K562 (cell line): Measurements from ENCODE around the gene BAMBI. TPM values are rescaled to one million over a fixed set of nuclear protein-coding genes. Genes with fewer than 3 reads are reported as not detected.

Experiments used
- ATAC-seq: fragments of 200-7000 bp; cut with Tn5 transposase; 3 replicates; pipeline ENCODE4 v1.9.1; 2020; ENCODE audit warnings: moderate library complexity
- BruUV-seq: library from RNA; stranded (reverse); fragments of 400-500 nt; replicated peaks from 2 replicates; lab custom pipeline; 2021; lab: Mats Ljungman, UMichigan
- CTCF ChIA-PET: fragments of 300-600 bp; formaldehyde crosslinking; extraction: SDS; loops from one replicate; lab custom pipeline; 2021; ENCODE audit warnings: low intra/inter-chr PET ratio; lab: Yijun Ruan, JAX
- POLR2A ChIA-PET: fragments of 300-600, 350-650 bp; sonication (Branson Sonifier 250); formaldehyde crosslinking; extraction: SDS; loops from one replicate; lab custom pipeline; 2021; ENCODE audit warnings: antibody characterized with exemption, inconsistent platforms; lab: Yijun Ruan, JAX
- DNase-seq, 4 experiments: peaks; one replicate each; pipeline versions ENCODE4 v3.0.0 to v3.0.0-alpha.2; 2011 to 2018; ENCODE audit warnings: low spot score in 3 of 4, mixed read lengths in 3 of 4; ENCODE audit errors: extremely low read depth in 1 of 4
- FAIRE-seq: peaks from 2 replicates; lab custom pipeline; 2011; peaks lifted over from hg19 to GRCh38; lab: Jason Lieb, UNC
- H2AFZ ChIP-seq: 2 replicates; pipeline ENCODE4 v1.6.0; 2011; ENCODE audit warnings: low read depth, low read length, control low read depth, inconsistent platforms
- H3K27ac ChIP-seq: fragments of 200-600 bp; 3 replicates; pipeline ENCODE4 v1.8.0; 2011; ENCODE audit warnings: low read depth, mild to moderate bottlenecking, control low read depth, inconsistent platforms, low read length, moderate library complexity, mixed read lengths; ENCODE audit errors: extremely low read depth
- H3K27me3 ChIP-seq, 2 experiments: fragments of 300-600 bp in 1 of 2; 2 replicates in 1 of 2; 3 replicates in 1 of 2; pipeline versions ENCODE4 v1.6.0 to v1.8.0; 2011; ENCODE audit warnings: inconsistent platforms in 2 of 2, low read length in 2 of 2, mild to moderate bottlenecking in 1 of 2, mixed read lengths in 1 of 2, moderate library complexity in 1 of 2; ENCODE audit not compliant: control insufficient read depth in 2 of 2, insufficient read depth in 2 of 2
- H3K36me3 ChIP-seq: fragments of 300-600 bp; 3 replicates; pipeline ENCODE4 v1.8.0; 2011; ENCODE audit warnings: mild to moderate bottlenecking, low read length, inconsistent platforms; ENCODE audit not compliant: control insufficient read depth, insufficient read depth
- H3K4me1 ChIP-seq, 2 experiments: fragments of 200-600 bp in 1 of 2; replicated peaks in 1 of 2; 2 replicates in 1 of 2; 3 replicates in 1 of 2; pipeline versions ENCODE4 v1.5.1 to v1.8.0; 2011; ENCODE audit warnings: inconsistent platforms in 2 of 2, low read length in 2 of 2, mild to moderate bottlenecking in 1 of 2, mixed read lengths in 1 of 2, moderate library complexity in 1 of 2; ENCODE audit not compliant: control insufficient read depth in 2 of 2, insufficient read depth in 2 of 2
- H3K4me2 ChIP-seq: 2 replicates; pipeline ENCODE4 v1.6.1; 2011; ENCODE audit warnings: low read length, control low read depth, inconsistent platforms, mixed read lengths; ENCODE audit not compliant: insufficient read depth
- H3K4me3 ChIP-seq: fragments of 200-600 bp; sonication (generic), shearing (Covaris generic); 2 replicates; pipeline ENCODE4 v1.5.1; 2016; ENCODE audit warnings: control low read depth, inconsistent platforms
- H3K79me2 ChIP-seq: fragments of 200-600 bp; 3 replicates; pipeline ENCODE4 v1.8.0; 2011; ENCODE audit warnings: low read length, inconsistent platforms; ENCODE audit not compliant: control insufficient read depth, insufficient read depth
- H3K9ac ChIP-seq, 2 experiments: 2 replicates each; pipeline versions ENCODE4 v1.6.0 to v1.6.1; 2011; ENCODE audit warnings: low read depth in 2 of 2, low read length in 2 of 2, control low read depth in 1 of 2, inconsistent platforms in 1 of 2, mild to moderate bottlenecking in 1 of 2, mixed read lengths in 1 of 2; ENCODE audit not compliant: insufficient read depth in 1 of 2
- H3K9me1 ChIP-seq: one replicate; pipeline ENCODE4 v1.6.0; 2011; ENCODE audit warnings: inconsistent platforms, mild to moderate bottlenecking, low read length, moderate library complexity; ENCODE audit not compliant: control insufficient read depth, insufficient read depth
- H3K9me3 ChIP-seq: replicated peaks from 2 replicates; pipeline ENCODE4 v1.5.1; 2011; ENCODE audit warnings: low read depth, low read length, inconsistent platforms; ENCODE audit not compliant: control insufficient read depth, insufficient read depth
- H4K20me1 ChIP-seq: replicated peaks from 2 replicates; pipeline ENCODE4 v1.6.1; 2011; ENCODE audit warnings: low read length, inconsistent platforms, mixed read lengths; ENCODE audit not compliant: control insufficient read depth, insufficient read depth
- JUNB ChIP-seq: fragments of 450-650 bp; formaldehyde crosslinking; conservative IDR thresholded peaks from 2 replicates; pipeline ENCODE4 v1.4.0; 2020; ENCODE audit warnings: mild to moderate bottlenecking
- RAD21 ChIP-seq, 2 experiments: fragments of 250-450 bp in 1 of 2; fragments of 450-650 bp in 1 of 2; sonication (Bioruptor Pico) in 1 of 2; formaldehyde crosslinking in 1 of 2; IDR thresholded peaks in 1 of 2; conservative IDR thresholded peaks in 1 of 2; 2 replicates each; pipeline versions ENCODE4 v1.4.0 to v1.8.0; 2020 to 2022; ENCODE audit warnings: mild to moderate bottlenecking in 2 of 2, moderate library complexity in 1 of 2
- RFX7 ChIP-seq: fragments of 250-450 bp; sonication (Bioruptor Pico); IDR thresholded peaks from 2 replicates; pipeline ENCODE4 v1.5.1; 2021; ENCODE audit warnings: mild to moderate bottlenecking
- SPI1 ChIP-seq: IDR thresholded peaks from 2 replicates; pipeline ENCODE4 v1.6.1; 2011; ENCODE audit warnings: low read depth, low read length, control low read depth, borderline replicate concordance
- ZNF507 ChIP-seq: conservative IDR thresholded peaks from 2 replicates; pipeline ENCODE4 v1.6.1; 2017; ENCODE audit warnings: missing genetic modification characterization, missing compliant biosample characterization
- WGBS: fragments of 100-300 bp; shearing (Covaris generic); methylation state at CpG from one replicate; pipeline ENCODE4 v1.1.6; 2016; ENCODE audit warnings: low coverage, mixed read lengths; ENCODE audit not compliant: insufficient coverage; ENCODE audit errors: missing lambda C conversion rate; 5-methylcytosine and 5-hydroxymethylcytosine counted together
- in situ Hi-C: fragments of 300-500 bp; cut with MboI; formaldehyde crosslinking; loops from 4 replicates; pipeline ENCODE4 v1.15.0; 2018; ENCODE audit warnings: inconsistent platforms, mixed read lengths
- intact Hi-C: fragments of 100-400 bp; cut with micrococcal nuclease; formaldehyde crosslinking; loops from 2 replicates; pipeline ENCODE4 v1.14.2; 2022
- polyA plus RNA-seq, 8 experiments: library from polyadenylated mRNA; depleted of rRNA in 4 of 8; stranded (reverse) in 5 of 8; unstranded in 3 of 8; fragments of >200 nt; fragmentation: Nextera tagmentation in 2 of 8; fragmentation: Illumina TruSeq in 1 of 8; extraction: Ambion mirVana in 2 of 8; extraction: Trizol in 1 of 8; gene quantifications; 2 replicates each; pipeline versions ENCODE4 v1.2.1 to v1.2.3, GENCODE V29; 2011 to 2014; ENCODE audit warnings: inconsistent platforms in 1 of 8, missing spikeins in 1 of 8
- total RNA-seq, 7 experiments: library from RNA; depleted of rRNA in 6 of 7; stranded (reverse); fragments of >200 nt in 6 of 7; fragmentation: Illumina TruSeq in 2 of 7; extraction: Trizol in 2 of 7; gene quantifications; 2 replicates each; pipeline versions ENCODE4 v1.2.1 to v1.2.3, GENCODE V29; 2011 to 2021; ENCODE audit warnings: low replicate concordance in 1 of 7
- TF ChIP-seq, protein P1 (sequence below): sonication (generic); IDR thresholded peaks from 2 replicates; pipeline ENCODE4 v1.6.1; 2016
- TF ChIP-seq, protein P2 (sequence below), 2 experiments: fragments of 150-350 bp in 1 of 2; IDR thresholded peaks; 2 replicates each; pipeline ENCODE4 v1.6.1; 2012 to 2016; ENCODE audit warnings: low read depth in 2 of 2, low read length in 2 of 2, mild to moderate bottlenecking in 1 of 2, moderate library complexity in 1 of 2
- TF ChIP-seq, protein P3 (sequence below): fragments of 450-650 bp; IDR thresholded peaks from 2 replicates; pipeline ENCODE4 v1.6.1; 2017; ENCODE audit warnings: mild to moderate bottlenecking, moderate library complexity
- TF ChIP-seq, protein P4 (sequence below): sonication (generic); formaldehyde crosslinking; IDR thresholded peaks from 2 replicates; pipeline ENCODE4 v1.8.0; 2022; ENCODE audit warnings: mild to moderate bottlenecking, missing genetic modification reagents

Gene BAMBI
- total and polyA plus RNA-seq, 9 of the 15 experiments (the other 6 are each of a cell fraction or from before 2014, with no cell fraction given) = 2.0 to 21.8 (median 13.5) TPM

DNA sequence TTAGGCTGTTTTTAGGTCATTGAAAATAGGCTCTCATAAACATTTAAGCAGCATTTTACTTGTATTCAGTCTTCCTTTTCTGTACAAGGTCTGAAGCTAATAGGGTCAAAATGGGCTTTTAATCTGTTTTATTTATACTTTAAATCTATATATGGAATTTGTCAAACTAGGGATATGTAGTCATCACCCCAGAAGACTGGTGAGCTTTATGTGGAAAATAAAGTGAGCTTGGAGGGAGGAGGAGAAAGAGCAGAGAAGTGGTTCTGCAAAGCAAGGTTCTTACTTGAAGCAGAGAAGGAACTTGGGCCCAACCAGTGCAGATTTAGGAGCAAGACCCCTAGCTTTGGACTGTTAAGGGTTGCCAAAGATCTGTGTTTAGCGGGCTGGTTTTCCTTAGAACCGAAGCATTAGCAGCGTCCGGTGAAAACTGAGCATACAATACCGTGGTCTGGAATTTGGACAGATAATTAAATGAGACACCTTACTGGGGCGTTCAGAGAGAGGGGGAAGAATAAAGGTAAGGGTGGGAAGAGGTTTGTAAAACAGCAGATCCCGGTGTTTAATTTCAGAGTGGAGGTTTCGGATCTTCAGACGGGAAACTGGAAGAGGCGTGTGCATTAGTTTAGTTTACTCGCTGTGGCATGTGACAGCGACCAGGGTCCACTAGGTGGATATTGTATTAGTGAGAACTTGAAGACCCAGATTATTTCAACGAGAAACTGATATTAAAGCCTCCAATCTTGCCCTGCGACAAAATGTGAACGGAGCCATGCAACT is 2.4 kb downstream of the BAMBI start (continued):
- TF ChIP-seq JUNB (CRISPR knock-in tag) = no peak
- TF ChIP-seq RFX7 (CRISPR knock-in tag) = no peak

DNA sequence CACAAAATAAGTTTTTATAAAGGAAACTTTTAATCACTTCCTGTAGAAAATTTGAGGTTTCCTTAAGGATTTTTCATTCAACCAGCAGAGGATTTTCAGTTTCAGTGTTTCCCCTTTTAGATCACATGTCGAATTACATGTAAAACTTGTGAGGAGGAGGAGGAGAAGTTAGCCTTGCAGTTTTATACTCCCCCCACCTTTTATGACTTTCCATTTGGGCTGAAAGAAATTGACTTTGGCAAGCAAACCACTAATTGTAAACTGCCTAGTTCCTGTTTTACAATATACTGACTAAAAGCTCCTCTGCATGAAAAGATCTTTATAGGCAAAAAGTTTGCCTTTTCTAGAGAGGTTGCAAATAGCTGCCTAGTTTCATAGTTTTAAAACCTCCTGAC is 3.0 kb downstream of the BAMBI start:
- ChIA-PET POLR2A (interaction anchor here (0.6 to 1.6 kb wide), 3 partner anchors 111 to 290 kb away, joined by 3 to 4 read pairs (median 3); no protein-coding TSS in a partner anchor), CTCF (no interaction called here)
- peak overlapping the region in 1 of 2 experiments; percentile 30; a peak in 1 of 4 replicates for H3K9ac ChIP-seq
- H3K4me2 ChIP-seq = peak overlapping the region; percentile 95; the same call in 1 of the 2 replicates
- H3K9me3 ChIP-seq = no peaks in the 10 kb centered on the region
- H3K9me1 ChIP-seq = no peaks in the 10 kb centered on the region
- peaks cover 39% of the 10 kb centered on the region for H4K20me1 ChIP-seq
- intact Hi-C loops = no loop called here
- in situ Hi-C loops = no loop called here
- 0% methylated on average over 1 of the region's 1 CpG for WGBS
- no peak for ATAC-seq
- no TSS peak for BruUV-seq
- H3K36me3 ChIP-seq = peaks cover 40% of the 10 kb centered on the region
- peaks cover 61% of the 10 kb centered on the region for H3K79me2 ChIP-seq
- no peak for DNase-seq
- no peak overlapping the region for H2AFZ ChIP-seq
- no peak for FAIRE-seq
- no peaks in the 10 kb centered on the region for H3K27me3 ChIP-seq
- peak overlapping the region; percentile 78; the same call in 1 of the 2 replicates for H3K4me3 ChIP-seq
- H3K27ac ChIP-seq = no peak overlapping the region
- H3K4me1 ChIP-seq = peaks cover 27 to 33% of the 10 kb centered on the region in 2 experiments
- TF ChIP-seq, protein P1, sequence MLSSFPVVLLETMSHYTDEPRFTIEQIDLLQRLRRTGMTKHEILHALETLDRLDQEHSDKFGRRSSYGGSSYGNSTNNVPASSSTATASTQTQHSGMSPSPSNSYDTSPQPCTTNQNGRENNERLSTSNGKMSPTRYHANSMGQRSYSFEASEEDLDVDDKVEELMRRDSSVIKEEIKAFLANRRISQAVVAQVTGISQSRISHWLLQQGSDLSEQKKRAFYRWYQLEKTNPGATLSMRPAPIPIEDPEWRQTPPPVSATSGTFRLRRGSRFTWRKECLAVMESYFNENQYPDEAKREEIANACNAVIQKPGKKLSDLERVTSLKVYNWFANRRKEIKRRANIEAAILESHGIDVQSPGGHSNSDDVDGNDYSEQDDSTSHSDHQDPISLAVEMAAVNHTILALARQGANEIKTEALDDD = 0 out of 2 replicates have a peak, but pooled peaks have one; percentile 31
- TF ChIP-seq, protein P2, sequence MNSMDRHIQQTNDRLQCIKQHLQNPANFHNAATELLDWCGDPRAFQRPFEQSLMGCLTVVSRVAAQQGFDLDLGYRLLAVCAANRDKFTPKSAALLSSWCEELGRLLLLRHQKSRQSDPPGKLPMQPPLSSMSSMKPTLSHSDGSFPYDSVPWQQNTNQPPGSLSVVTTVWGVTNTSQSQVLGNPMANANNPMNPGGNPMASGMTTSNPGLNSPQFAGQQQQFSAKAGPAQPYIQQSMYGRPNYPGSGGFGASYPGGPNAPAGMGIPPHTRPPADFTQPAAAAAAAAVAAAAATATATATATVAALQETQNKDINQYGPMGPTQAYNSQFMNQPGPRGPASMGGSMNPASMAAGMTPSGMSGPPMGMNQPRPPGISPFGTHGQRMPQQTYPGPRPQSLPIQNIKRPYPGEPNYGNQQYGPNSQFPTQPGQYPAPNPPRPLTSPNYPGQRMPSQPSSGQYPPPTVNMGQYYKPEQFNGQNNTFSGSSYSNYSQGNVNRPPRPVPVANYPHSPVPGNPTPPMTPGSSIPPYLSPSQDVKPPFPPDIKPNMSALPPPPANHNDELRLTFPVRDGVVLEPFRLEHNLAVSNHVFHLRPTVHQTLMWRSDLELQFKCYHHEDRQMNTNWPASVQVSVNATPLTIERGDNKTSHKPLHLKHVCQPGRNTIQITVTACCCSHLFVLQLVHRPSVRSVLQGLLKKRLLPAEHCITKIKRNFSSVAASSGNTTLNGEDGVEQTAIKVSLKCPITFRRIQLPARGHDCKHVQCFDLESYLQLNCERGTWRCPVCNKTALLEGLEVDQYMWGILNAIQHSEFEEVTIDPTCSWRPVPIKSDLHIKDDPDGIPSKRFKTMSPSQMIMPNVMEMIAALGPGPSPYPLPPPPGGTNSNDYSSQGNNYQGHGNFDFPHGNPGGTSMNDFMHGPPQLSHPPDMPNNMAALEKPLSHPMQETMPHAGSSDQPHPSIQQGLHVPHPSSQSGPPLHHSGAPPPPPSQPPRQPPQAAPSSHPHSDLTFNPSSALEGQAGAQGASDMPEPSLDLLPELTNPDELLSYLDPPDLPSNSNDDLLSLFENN (IDR thresholded peaks at IDR 0.05; ENCODE audit: low read depth in 2 of 2, low read length in 2 of 2) = 0 out of 4 replicates have a peak, but pooled peaks of 1 of the 2 experiments have one; percentile 17
- TF ChIP-seq RAD21 (CRISPR knock-in tag; conservative IDR thresholded peaks at IDR 0.05 in 1 of 2, IDR thresholded peaks at IDR 0.05 in 1 of 2) = 0 out of 4 replicates have a peak, but pooled peaks of 1 of the 2 experiments have one; percentile 2
- peak; percentile 71 for TF ChIP-seq ZNF507
- TF ChIP-seq, protein P3, sequence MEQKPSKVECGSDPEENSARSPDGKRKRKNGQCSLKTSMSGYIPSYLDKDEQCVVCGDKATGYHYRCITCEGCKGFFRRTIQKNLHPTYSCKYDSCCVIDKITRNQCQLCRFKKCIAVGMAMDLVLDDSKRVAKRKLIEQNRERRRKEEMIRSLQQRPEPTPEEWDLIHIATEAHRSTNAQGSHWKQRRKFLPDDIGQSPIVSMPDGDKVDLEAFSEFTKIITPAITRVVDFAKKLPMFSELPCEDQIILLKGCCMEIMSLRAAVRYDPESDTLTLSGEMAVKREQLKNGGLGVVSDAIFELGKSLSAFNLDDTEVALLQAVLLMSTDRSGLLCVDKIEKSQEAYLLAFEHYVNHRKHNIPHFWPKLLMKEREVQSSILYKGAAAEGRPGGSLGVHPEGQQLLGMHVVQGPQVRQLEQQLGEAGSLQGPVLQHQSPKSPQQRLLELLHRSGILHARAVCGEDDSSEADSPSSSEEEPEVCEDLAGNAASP = no peak
- 0 out of 2 replicates have a peak, but pooled peaks have one; percentile 28 for TF ChIP-seq SPI1
- TF ChIP-seq, protein P4, sequence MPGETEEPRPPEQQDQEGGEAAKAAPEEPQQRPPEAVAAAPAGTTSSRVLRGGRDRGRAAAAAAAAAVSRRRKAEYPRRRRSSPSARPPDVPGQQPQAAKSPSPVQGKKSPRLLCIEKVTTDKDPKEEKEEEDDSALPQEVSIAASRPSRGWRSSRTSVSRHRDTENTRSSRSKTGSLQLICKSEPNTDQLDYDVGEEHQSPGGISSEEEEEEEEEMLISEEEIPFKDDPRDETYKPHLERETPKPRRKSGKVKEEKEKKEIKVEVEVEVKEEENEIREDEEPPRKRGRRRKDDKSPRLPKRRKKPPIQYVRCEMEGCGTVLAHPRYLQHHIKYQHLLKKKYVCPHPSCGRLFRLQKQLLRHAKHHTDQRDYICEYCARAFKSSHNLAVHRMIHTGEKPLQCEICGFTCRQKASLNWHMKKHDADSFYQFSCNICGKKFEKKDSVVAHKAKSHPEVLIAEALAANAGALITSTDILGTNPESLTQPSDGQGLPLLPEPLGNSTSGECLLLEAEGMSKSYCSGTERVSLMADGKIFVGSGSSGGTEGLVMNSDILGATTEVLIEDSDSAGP (CRISPR knock-in tag) = no peak
